K562 (cell line): Measurements from ENCODE around the gene CTSD.

Experiments used
- ARID2 ChIP-seq: fragments of 450-650 bp; IDR thresholded peaks from 2 replicates; pipeline ENCODE4 v1.6.1; 2017; ENCODE audit warnings: antibody characterized with exemption, mild to moderate bottlenecking
- CLOCK ChIP-seq: fragments of 250-450 bp; sonication (Bioruptor Pico); IDR thresholded peaks from 2 replicates; pipeline ENCODE4 v1.4.0; 2020; ENCODE audit warnings: mild to moderate bottlenecking, moderate library complexity, borderline replicate concordance
- CUX1 ChIP-seq: fragments of 200-800 bp; sonication (Bioruptor generic); IDR thresholded peaks from 2 replicates; pipeline ENCODE4 v1.6.1; 2016; ENCODE audit warnings: missing genetic modification characterization, missing compliant biosample characterization
- ETV6 ChIP-seq, 3 experiments: fragments of 150-350 bp in 1 of 3; sonication (generic) in 1 of 3; formaldehyde crosslinking in 1 of 3; IDR thresholded peaks; 2 replicates each; pipeline versions ENCODE4 v1.6.1 to v1.8.0; 2014 to 2022; ENCODE audit warnings: borderline replicate concordance in 2 of 3, low read depth in 2 of 3, antibody characterized with exemption in 1 of 3, low read length in 1 of 3, mild to moderate bottlenecking in 1 of 3, missing genetic modification reagents in 1 of 3
- IRF9 ChIP-seq: fragments of 450-650 bp; IDR thresholded peaks from 2 replicates; pipeline ENCODE4 v1.6.1; 2016; ENCODE audit warnings: missing biosample characterization, missing genetic modification characterization
- PCBP2 ChIP-seq: fragments of 200-400 bp; formaldehyde crosslinking; IDR thresholded peaks from 2 replicates; pipeline ENCODE4 v1.6.1; 2018; ENCODE audit warnings: low read length, low read depth, mild to moderate bottlenecking, moderate library complexity; ENCODE audit not compliant: poor library complexity, severe bottlenecking

DNA sequence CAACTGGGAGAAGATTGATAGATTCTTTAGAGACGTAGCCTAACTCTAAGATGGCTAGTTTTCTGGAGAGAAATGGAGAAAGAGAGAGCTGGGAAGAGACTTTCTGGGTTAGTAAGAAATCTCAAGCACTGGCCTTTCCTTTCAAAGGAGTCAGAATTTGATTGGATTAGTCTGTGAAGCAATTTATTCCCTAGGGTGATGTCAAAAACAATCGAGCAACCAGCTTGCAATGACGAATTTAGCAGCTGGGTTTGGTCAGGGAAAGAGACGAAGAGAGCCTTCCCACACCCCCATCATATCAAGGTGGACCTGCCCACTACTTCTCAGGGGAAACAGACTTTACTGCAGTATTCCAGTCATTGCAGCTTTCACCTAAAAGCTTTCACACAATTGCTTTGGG, 56.0 kb downstream of the CTSD start:
- TF ChIP-seq CLOCK (CRISPR knock-in tag) (no peak), CUX1 (CRISPR knock-in tag) (no peak), ARID2 (no peak), ETV6 (IDR thresholded peaks at IDR 0.05; ENCODE audit: borderline replicate concordance in 1 of 2, low read depth in 2 of 2, low read length in 1 of 2) (no peak), ETV6 (CRISPR knock-in tag; IDR thresholded peaks at IDR 0.05; ENCODE audit: borderline replicate concordance) (no peak), PCBP2 (no peak), IRF9 (no peak)
